Fibroblast of skin of right quadriceps (primary cell): ENCODE measurements around the gene SHB.

Experiments
- DNase-seq: peaks from one replicate; pipeline ENCODE4 v3.0.0-alpha.2; 2013

Gene SHB

DNA sequence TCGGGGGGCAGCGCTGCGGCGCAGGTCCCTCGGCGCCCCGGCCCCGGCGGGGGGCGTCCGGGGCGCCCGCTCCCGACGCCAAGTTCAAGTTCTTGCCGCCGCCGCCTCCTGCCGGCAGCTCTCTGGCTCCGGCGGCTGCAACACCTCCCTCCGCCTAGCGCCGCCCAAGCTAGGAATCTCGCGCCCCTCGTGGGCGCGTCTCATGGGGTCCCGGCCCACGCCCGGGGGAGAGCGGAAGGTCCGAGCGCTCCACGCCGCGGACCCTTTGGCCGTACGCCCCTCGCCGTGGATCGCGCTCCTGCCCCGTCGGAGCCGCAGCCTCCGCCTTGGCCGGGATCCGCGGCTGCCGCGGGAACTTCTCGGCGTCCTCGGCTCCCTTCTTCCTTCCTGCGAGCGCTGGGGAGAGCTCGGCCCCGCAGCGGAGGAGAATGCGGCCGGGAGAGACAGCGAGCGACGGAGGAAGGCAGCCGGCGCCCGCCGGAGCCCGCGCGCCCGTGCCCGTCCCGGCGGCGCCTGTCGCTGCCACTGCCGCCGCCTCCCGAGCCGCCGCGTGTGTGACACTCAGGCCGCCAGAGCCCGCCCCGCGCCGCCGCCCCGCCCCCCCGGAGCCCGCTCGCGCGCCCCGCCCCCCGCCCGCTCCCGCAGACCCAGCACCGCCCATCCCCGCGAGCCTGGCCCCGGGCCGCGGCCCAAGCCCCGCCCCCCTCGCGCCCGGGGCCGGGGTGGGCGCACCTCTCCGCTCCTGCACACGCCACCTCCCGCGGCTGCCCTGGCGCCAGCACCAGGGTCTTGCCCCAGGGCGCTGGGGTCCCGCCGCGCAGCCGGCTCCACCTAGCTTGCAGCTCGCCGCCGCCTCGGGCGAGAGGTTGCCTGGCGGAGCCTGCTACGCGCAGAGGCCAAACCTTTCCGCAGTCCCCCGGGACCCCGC, at the start of gene SHB:
TSS of gene SHB (minus strand) at position 527 of the 928 bp plus-strand sequence. CDS start 582 bp downstream, outside the sequence.
- peak; percentile 67 for DNase-seq

DNA sequence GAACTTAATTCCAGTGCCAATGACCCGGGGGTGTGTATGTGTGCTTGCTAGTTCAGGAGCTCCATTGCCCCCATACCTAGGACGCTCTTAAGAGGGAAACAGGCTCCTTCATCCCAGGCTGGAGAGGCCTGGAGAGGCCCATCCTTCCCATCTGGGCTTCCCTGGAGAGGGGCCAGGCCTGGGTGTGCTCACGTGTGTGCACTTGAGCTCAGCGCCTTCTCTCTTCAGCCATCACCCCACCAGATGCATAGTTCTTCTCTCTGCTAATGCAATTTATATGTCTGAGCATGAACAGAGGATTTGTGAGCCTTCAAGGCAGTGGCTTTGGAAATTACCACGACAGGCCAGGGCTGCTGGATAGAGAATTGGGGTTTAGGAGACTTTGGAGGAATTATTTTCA, 48.6 kb upstream of the SHB start:
- DNase-seq, result no peak

DNA sequence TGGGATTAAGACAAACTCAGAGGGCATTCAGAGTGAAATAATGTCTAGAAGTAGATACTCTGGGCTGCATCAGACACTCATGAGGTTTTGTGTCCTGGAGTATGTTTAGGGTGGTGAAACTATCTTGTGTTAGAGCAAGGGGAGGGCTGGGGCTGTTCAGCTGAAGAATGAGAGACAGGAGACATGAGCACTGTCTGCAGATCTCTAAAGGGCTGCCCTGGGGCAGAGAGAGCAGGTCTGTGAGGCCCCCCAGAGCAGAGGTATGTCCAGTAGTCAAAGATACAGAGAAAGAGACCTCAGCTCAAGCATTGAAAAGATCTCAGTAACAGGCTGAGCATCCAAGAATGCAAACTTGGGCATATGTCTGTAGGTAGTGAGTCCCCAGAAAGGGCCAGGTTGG, 45.9 kb upstream of the SHB start:
- no peak for DNase-seq

DNA sequence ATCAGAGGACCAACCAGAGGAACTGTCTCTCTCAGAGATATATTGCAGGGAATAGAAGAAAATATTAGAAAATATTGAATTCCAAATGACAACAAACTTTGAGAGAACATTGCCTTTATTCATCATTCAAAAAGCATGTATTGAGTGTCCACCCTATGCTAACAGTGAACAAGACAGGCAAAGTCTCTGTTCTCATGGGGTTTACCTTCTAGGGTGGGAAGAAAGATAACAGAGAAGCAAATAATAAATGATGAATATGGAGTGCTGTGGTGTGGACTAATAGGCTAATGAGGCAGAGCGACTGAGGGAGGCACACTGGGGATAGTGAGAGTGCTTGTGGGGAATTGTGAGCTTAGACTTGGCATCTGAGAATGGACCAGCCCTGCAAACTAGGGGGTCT, 43.4 kb upstream of the SHB start:
- no peak for DNase-seq

- no peak for DNase-seq
Observed at GRCh38 chr9:38112049-38112448, 43.0 kb upstream of the SHB start.

GRCh38 chr9:38110476-38110875, 41.4 kb upstream of the SHB start:
- DNase-seq, result no peak

GRCh38 chr9:38109601-38110000, 40.6 kb upstream of the SHB start:
- DNase-seq, result no peak

DNA sequence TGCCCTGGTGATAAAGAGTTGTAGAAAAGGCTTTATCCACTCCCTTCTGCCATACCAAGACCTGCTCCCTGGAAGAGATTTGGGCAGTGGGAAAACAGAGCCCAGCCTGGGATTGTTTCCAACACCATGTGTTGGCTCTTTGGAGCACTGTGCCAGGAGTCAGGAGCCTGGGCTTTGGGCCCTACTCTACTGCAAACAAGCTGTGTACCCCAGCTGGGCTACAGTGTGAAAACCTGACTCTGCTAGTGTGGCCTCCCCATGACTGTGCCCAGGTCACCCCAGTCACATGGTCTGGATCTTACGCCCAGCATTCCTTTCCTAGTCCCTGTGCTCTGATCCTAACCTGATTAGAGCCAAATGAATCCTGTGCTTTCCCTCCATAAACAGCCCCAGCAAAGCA, 39.3 kb upstream of the SHB start:
- DNase-seq, result no peak

DNA sequence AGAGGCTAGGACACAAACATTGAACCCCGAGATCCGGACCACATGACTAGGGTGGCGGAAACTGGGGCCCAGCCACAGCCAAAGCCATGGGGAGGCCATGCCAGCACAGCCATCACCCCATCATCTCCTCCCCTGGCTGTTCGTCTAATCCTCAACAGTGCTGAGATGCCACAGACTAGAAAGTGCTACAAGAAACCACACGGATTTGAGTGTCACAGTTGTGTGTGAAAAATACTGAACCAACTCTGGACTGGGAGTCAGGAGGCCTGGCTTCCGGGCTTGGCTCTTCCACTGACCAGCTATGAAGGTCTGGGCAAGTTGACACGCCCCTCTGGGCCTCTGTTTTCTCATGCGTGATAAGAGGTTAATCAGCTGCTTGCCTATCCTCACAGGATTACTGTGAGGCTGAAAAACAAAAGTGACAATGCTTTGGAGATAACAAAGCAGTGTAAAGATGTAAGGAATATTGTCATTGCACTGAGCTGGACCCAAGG, 38.8 kb upstream of the SHB start:
- no peak for DNase-seq

DNA sequence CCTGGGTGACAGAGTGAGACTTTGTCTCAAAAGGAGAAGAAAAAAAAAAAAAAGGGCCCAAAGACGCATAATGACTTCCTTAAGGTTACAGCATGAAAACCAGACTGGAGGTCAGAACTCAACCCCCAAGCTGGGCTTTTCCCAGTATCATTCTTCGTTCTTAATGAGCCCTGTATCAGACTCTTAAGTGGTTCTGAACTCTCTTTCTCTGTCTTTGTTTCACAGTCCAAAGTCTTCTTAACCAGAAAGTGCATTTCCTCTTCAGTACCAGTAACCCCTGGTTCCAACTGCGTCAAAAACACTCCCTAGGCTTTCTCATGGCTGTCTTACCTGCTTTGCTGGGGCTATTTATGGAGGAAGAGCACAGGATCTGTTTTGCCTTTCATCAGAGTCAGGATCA, 38.4 kb upstream of the SHB start:
- DNase-seq, result no peak

GRCh38 chr9:38106488-38106887, 37.5 kb upstream of the SHB start:
- DNase-seq, result no peak

- no peak for DNase-seq
Observed at GRCh38 chr9:38103340-38103739, 34.3 kb upstream of the SHB start.

DNA sequence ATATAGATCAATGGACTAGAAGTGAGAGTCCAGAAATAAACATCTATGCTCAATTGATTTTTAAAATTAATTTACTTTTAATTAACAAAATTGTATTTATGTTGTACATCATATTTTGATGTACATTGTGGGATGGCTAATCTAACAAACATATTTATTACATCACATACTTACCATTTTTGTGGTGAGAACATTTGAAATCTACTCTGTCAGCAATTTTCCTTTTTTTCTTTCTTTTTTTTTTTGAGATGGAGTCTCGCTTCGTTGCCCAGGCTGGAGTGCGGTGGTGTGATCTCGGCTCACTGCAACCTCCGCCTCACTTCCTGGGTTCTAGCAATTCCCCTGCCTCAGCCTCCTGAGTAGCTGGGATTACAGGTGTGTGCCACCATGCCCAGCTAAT, 32.4 kb upstream of the SHB start:
- no peak for DNase-seq

DNA sequence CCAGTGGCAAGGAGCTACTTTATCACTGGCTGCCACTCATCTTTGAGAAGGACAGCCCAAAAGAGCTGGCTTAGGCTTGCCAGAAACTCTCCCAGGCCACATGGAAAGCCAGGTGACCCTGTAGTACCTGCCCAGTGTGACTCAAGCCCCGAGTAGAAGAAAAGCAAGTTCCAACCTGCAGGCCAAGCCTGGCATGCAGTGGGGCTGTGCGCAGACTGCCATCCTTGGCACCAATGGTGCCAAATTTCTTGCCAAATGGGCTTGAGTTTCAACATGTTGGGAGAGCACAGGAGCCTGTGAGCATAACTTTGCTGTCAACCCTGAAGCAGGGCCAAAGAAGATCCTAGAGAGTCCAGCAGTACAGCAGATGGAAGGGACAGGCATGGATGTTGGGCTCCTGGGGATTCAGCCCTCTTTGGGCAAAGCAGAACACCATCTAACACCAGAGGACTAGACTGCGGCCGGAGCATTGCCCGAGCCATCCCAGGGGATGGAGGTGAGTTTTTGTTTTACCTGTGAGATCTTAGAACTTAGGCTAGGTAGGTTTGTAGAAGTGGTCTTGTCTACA, 27.3 kb upstream of the SHB start:
- no peak for DNase-seq

DNA sequence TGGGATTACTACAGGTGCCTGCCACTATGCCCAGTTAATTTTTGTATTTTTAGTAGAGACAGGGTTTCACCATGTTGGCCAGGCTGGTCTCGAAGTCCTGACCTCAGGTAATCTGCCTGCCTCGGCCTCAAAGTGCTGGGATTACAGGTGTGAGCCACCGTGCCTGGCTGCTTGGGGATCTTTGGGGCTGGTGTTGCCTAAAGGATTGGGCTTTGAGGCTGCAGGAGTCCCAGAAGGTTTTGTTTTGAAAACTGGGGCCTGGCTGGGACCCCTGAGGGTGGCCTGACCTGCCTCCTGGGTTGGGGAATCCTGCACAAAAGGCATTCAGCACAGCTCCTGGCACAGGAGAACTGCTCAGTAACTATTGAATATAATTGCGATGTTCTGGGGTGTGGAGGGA, 25.1 kb upstream of the SHB start:
- DNase-seq, result no peak

- DNase-seq, result no peak
Observed at GRCh38 chr9:38092656-38093055, 23.6 kb upstream of the SHB start.

DNA sequence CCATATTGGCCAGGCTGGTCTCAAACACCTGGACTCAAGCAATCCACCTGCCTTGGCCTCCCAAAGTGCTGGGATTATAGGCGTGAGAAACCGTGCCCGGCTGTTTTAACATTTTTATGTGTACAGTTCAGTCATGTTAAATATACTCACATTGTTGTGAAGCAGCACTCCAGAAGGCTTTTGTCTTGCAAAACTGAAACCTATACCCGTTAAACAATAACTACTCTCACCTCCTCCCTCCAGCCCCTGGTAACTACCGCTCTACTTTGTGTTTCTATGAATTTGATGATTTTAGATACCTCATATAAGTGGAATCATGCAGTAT, 23.1 kb upstream of the SHB start:
- DNase-seq, result no peak

DNA sequence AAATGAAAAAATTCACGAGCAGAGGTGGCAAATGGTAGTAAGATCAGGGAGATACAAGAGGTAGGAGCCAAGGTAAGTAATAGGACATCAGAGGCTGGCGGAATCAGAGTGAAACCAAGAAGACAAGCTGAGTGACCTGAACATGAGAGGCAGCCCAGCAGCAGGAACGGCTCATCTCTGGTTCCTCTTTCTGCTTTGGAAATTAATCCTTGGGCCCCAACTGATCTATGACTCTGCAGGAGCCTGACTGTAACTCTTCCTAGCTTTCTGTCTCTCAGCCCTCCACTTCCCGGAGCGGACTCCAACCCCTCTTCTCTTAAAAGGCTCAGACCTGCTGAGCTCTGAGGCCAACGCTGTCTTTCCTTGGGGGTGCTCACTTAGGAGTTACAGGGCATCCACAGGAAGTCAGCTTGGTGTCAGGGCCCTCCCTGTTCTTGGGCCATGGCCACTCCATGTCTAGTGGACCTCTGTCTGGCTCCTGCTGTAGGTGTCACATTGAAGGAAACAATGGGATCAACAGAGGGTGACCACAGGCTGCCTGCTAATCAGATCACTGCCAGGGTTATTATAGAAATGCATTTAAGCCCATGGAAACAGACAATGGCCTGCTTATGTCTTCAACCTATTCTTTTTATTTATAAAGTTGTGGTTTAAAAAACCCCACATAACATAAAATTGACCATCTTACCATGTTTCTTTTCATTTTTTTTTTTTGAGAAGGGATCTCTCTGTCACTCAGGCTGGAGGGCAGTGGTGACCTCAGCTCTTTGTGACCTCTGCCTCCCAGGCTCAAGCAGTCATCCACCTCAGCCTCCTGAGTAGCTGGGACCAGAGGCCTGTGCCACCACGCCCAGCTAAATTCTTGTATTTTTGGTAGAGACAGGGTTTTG, 22.5 kb upstream of the SHB start:
- DNase-seq, result no peak

DNA sequence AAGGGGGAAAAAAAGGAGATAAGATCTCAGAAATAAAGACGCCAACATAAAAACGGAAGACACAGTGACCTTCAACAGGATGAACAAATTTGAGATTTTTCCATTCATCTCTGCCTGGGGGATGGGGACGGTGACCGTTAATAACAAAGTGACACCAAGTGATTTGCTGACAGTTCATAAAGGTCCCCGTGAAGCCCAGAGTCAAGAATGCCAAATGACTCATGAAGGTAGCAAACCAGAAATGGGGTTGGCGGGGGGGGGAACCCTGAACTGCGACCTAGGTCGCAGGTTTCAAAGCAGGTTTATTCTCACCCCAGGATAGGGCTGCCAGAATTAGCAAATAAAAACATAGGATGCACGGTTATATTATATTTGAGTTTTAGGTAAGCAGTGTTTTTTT, 21.1 kb upstream of the SHB start:
- DNase-seq, result no peak

DNA sequence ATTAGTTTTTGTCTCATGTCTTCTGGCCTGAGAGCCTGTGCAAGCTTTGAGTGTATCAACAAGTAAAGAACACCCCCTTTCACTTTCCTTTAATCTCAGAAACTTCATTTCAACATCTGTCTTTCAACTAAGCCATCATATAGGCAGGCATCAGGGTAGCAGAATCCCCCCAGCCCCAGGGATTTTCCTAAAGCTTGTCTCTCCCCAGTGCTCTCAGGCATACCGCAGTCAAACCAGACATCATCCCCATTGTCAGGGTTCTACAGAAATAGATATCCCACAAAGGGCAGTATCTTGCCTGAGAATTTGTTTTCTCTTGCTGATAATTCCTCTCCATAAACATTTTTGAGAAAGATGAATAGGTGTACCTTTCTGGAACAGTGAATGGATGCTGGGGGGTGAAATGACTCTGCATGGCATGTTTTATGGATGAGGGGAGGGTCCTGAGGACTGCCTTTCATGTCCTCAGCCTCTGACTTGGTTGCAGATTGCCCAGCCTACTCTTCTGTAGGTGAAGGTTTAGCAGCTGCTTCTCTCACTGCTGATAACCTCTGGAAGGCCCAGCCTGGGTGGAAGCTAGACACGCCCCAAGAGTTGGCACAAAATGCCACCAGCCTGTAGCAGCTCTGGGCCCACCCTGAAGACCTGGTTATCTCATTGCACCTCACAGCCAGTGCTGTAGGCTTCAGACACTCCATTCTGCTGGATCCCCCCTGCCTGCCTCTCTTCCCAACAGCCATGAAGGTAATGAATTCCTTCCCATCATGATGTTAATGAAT, 20.5 kb upstream of the SHB start:
- DNase-seq, result no peak

- peak; percentile 31 for DNase-seq
Observed at GRCh38 chr9:38088006-38088925, 19.2 kb upstream of the SHB start.

DNA sequence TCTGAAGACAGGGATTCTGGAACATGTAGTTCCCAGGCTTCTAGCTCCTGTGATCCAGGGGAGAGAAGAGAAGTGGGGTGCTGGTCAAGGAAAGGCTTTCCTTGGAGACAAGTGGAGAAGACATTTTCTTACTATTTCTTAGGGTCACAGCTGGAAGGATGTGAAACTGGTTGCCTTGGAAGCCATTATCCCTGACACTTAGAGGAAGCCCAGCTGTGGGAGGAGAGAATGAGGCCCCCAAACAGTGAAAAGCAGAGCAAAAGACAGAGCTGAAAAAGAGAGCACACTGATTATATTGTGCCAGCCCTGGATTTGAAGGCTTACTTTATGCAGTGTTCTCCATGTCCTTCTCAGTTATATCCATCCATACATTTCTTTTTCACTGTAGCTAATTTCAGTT, 17.5 kb upstream of the SHB start:
- no peak for DNase-seq
